Mesenchymal stem cell (in vitro differentiated cells and primary cell): ENCODE results near the gene PTRHD1. TPM values are rescaled to one million over a fixed set of nuclear protein-coding genes. Genes with fewer than 3 reads are reported as not detected.

Experiments
- DNase-seq: peaks from one replicate; pipeline ENCODE4 v3.0.0-alpha.2; 2013
- H2AFZ ChIP-seq: one replicate; pipeline ENCODE4 v1.6.1; 2013; ENCODE audit warnings: low read depth, mild to moderate bottlenecking, control low read depth, inconsistent platforms, low read length, moderate library complexity
- H2AK5ac ChIP-seq: 2 replicates; pipeline ENCODE4 v1.6.1; 2013; ENCODE audit warnings: low read length, moderate library complexity, mild to moderate bottlenecking, inconsistent platforms; ENCODE audit not compliant: severe bottlenecking
- H2BK120ac ChIP-seq: one replicate; pipeline ENCODE4 v1.6.1; 2013; ENCODE audit warnings: low read depth, mild to moderate bottlenecking, inconsistent platforms, low read length, moderate library complexity
- H2BK12ac ChIP-seq, 2 experiments: one replicate each; pipeline ENCODE4 v1.6.1; 2013; ENCODE audit warnings: inconsistent platforms in 2 of 2, low read length in 2 of 2, mild to moderate bottlenecking in 2 of 2, moderate library complexity in 2 of 2, control low read depth in 1 of 2
- H2BK15ac ChIP-seq: one replicate; pipeline ENCODE4 v1.6.1; 2013; ENCODE audit warnings: mild to moderate bottlenecking, low read depth, inconsistent platforms; ENCODE audit not compliant: poor library complexity, severe bottlenecking
- H2BK5ac ChIP-seq: 2 replicates; pipeline ENCODE4 v1.6.1; 2013; ENCODE audit warnings: low read depth, mild to moderate bottlenecking, low read length, control low read depth, inconsistent platforms; ENCODE audit not compliant: poor library complexity, severe bottlenecking
- H3K14ac ChIP-seq, 2 experiments: one replicate each; pipeline ENCODE4 v1.6.1; 2013; ENCODE audit warnings: inconsistent platforms in 2 of 2, low read length in 2 of 2, control low read depth in 1 of 2, mild to moderate bottlenecking in 1 of 2, moderate library complexity in 1 of 2
- H3K18ac ChIP-seq, 2 experiments: one replicate each; pipeline ENCODE4 v1.6.1; 2013; ENCODE audit warnings: inconsistent platforms in 2 of 2, low read length in 2 of 2, control low read depth in 1 of 2, low read depth in 1 of 2, mild to moderate bottlenecking in 1 of 2
- H3K23ac ChIP-seq, 2 experiments: one replicate each; pipeline ENCODE4 v1.6.1; 2013; ENCODE audit warnings: inconsistent platforms in 2 of 2, low read length in 2 of 2, mild to moderate bottlenecking in 2 of 2, moderate library complexity in 2 of 2, control low read depth in 1 of 2
- H3K27ac ChIP-seq: 2 replicates; pipeline ENCODE4 v1.5.1; 2013; ENCODE audit warnings: mild to moderate bottlenecking, moderate library complexity, low read length, control low read depth, inconsistent platforms; ENCODE audit not compliant: poor library complexity, severe bottlenecking
- H3K27me3 ChIP-seq, 2 experiments: 2 replicates each; pipeline versions ENCODE4 v1.6.1 to v1.7.0; 2013; ENCODE audit warnings: low read length in 2 of 2, mild to moderate bottlenecking in 2 of 2, moderate library complexity in 2 of 2, control low read depth in 1 of 2, inconsistent platforms in 1 of 2; ENCODE audit not compliant: control insufficient read depth in 1 of 2, insufficient read depth in 1 of 2
- H3K36me3 ChIP-seq, 2 experiments: 2 replicates each; pipeline versions ENCODE4 v1.6.1 to v1.7.0; 2013; ENCODE audit warnings: low read length in 2 of 2, control low read depth in 1 of 2, inconsistent platforms in 1 of 2, low read depth in 1 of 2, mild to moderate bottlenecking in 1 of 2; ENCODE audit not compliant: insufficient read depth in 2 of 2, control insufficient read depth in 1 of 2
- H3K4ac ChIP-seq, 2 experiments: one replicate each; pipeline ENCODE4 v1.6.1; 2013; ENCODE audit warnings: inconsistent platforms in 2 of 2, low read length in 2 of 2, mild to moderate bottlenecking in 2 of 2, moderate library complexity in 2 of 2, control low read depth in 1 of 2, low read depth in 1 of 2
- H3K4me1 ChIP-seq: 2 replicates; pipeline ENCODE4 v1.6.1; 2013; ENCODE audit warnings: low read depth, low read length, control low read depth; ENCODE audit not compliant: control insufficient read depth, insufficient read depth
- H3K4me2 ChIP-seq: 2 replicates; pipeline ENCODE4 v1.6.1; 2013; ENCODE audit warnings: low read length, mild to moderate bottlenecking, inconsistent platforms; ENCODE audit not compliant: poor library complexity, severe bottlenecking
- H3K4me3 ChIP-seq, 2 experiments: 2 replicates each; pipeline versions ENCODE4 v1.5.1 to v1.7.0; 2013; ENCODE audit warnings: low read length in 2 of 2, mild to moderate bottlenecking in 2 of 2, control low read depth in 1 of 2, low read depth in 1 of 2; ENCODE audit not compliant: insufficient read depth in 1 of 2
- H3K79me1 ChIP-seq: replicated peaks from 2 replicates; pipeline ENCODE4 v1.6.1; 2013; ENCODE audit warnings: mild to moderate bottlenecking, control low read depth, low read length, inconsistent platforms; ENCODE audit not compliant: poor library complexity, severe bottlenecking
- H3K9ac ChIP-seq: 2 replicates; pipeline ENCODE4 v1.7.0; 2013; ENCODE audit warnings: mild to moderate bottlenecking, low read length, moderate library complexity
- H3K9me3 ChIP-seq: 2 replicates; pipeline ENCODE4 v1.7.0; 2013; ENCODE audit warnings: mild to moderate bottlenecking, low read length; ENCODE audit not compliant: control insufficient read depth
- H4K8ac ChIP-seq: one replicate; pipeline ENCODE4 v1.6.1; 2013; ENCODE audit warnings: inconsistent platforms, mild to moderate bottlenecking, low read length, moderate library complexity
- H4K91ac ChIP-seq: one replicate; pipeline ENCODE4 v1.6.1; 2013; ENCODE audit warnings: mild to moderate bottlenecking, low read length, inconsistent platforms
- WGBS: methylation state at CpG from one replicate; pipeline ENCODE4 v1.1.7; 2013; ENCODE audit warnings: mixed read lengths; 5-methylcytosine and 5-hydroxymethylcytosine counted together
- polyA plus RNA-seq, 2 experiments: library from polyadenylated mRNA; stranded (reverse); fragments of 200-250 nt; gene quantifications; one replicate each; pipeline ENCODE4 v1.2.3, GENCODE V29; 2013

The PTRHD1 gene, protein sequence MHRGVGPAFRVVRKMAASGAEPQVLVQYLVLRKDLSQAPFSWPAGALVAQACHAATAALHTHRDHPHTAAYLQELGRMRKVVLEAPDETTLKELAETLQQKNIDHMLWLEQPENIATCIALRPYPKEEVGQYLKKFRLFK
- polyA plus RNA-seq (2013, experiment 1 of 2), result 66.3 TPM
- polyA plus RNA-seq (2013, experiment 2 of 2), result 75.4 TPM

GRCh38 chr2:24792874-24793760 lies at the start of gene PTRHD1, which contains the start of gene CENPO:
Gene PTRHD1 (minus strand): TSS chr2:24793391. CDS start chr2:24793377, 14 bp downstream.
Gene CENPO (plus strand): TSS chr2:24793425. CDS start chr2:24793920, 495 bp downstream.
- Histone ChIP-seq H3K27ac (peak within 1 kb of the TSS; percentile 93), H2AK5ac (no peak within 1 kb of the TSS), H4K8ac (peak within 1 kb of the TSS; percentile 100), H2BK15ac (peak within 1 kb of the TSS; percentile 99), H3K9me3 (no peaks in the 10 kb centered on the region), H3K4ac (peak within 1 kb of the TSS; percentile 91 to 99), H3K4me2 (peak within 1 kb of the TSS; percentile 86), H3K23ac (peak within 1 kb of the TSS in 1 of 2 experiments; percentile 34), H3K27me3 (no peaks in the 10 kb centered on the region), H3K9ac (peak within 1 kb of the TSS; percentile 96), H3K18ac (peak within 1 kb of the TSS; percentile 99), H4K91ac (peak within 1 kb of the TSS; percentile 100), H2BK5ac (peak within 1 kb of the TSS; percentile 97), H2BK12ac (peak within 1 kb of the TSS; percentile 38 to 93), H3K4me3 (peak within 1 kb of the TSS; percentile 89 to 96), H3K79me1 (peaks cover 8% of the 10 kb centered on the region), H3K4me1 (peaks cover 2% of the 10 kb centered on the region), H2AFZ (peak within 1 kb of the TSS; percentile 75), H3K14ac (peak within 1 kb of the TSS in 1 of 2 experiments; percentile 99), H2BK120ac (peak within 1 kb of the TSS; percentile 97), H3K36me3 (peaks cover 16 to 18% of the 10 kb centered on the region in 2 experiments)
- peak; percentile 98 for DNase-seq
- under 1% methylated on average over 72 of the region's 74 CpGs for WGBS

DNA sequence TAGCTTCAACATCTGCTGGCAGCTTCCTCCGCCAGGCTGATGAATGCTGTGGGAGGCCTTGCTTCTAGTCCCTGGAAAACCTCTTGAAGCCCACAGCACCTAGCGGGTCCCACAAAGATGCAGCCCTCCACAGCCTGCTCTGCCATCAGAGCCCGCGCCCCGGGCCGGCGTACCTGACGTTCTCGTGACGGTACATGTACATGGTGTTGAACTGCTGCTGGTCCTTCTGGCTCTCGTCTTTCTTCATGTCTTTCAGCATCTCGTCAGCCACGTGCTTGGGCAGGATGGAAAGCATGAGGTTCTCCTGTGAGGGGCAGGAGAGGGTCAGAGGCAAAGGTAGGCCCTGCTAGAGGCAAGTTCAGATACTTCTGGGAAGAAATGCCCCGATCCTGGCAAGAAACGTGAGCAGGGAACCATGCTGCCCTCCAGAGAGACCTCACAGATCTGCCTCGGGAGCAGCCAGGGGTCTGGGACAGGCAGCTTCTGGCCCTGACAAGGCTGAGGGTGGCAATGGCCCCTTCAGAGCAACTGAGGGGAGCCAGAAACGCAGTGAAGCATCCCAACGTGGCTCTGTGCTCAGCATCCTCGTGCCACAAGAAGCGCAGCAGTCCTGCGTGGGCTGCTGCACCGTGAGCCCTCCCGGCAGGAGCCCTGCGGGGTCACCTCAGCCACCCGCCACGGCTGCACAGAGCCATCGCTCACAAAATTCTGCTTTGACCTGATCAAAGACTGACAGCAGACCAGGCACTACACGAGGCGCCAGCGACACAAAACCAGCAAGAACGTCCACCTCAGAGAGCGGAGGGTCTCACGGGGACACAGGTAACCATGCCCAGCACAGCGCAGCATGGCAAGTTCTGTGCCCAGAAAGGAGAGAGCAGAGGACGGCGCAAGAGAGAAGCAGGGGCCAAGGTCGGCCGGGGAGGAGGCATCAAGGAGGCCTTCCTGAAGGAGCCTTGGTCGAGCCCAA lies 49.2 kb upstream of the PTRHD1 start:
- no peak overlapping the region for H2AK5ac ChIP-seq
- H3K4me3 ChIP-seq, result no peak overlapping the region
- H3K23ac ChIP-seq, result no peak overlapping the region
- no peak overlapping the region for H2BK5ac ChIP-seq
- H3K9me3 ChIP-seq, result no peaks in the 10 kb centered on the region
- peaks cover 4 to 40% of the 10 kb centered on the region in 2 experiments for H3K36me3 ChIP-seq
- H3K9ac ChIP-seq, result no peak overlapping the region
- no peaks in the 10 kb centered on the region for H3K27me3 ChIP-seq
- H3K14ac ChIP-seq, result no peak overlapping the region
- H3K18ac ChIP-seq, result no peak overlapping the region
- H2BK120ac ChIP-seq, result no peak overlapping the region
- H3K4me2 ChIP-seq, result no peak overlapping the region
- no peaks in the 10 kb centered on the region for H3K79me1 ChIP-seq
- H3K4me1 ChIP-seq, result peaks cover 2% of the 10 kb centered on the region
- H3K4ac ChIP-seq, result no peak overlapping the region
- no peak overlapping the region for H4K8ac ChIP-seq
- no peak overlapping the region for H2BK15ac ChIP-seq
- DNase-seq, result no peak
- no peak overlapping the region for H2BK12ac ChIP-seq
- no peak overlapping the region for H4K91ac ChIP-seq
- H3K27ac ChIP-seq, result no peak overlapping the region
- H2AFZ ChIP-seq, result no peak overlapping the region
- WGBS, result 95% methylated on average over 39 of the region's 39 CpGs

- Histone ChIP-seq H2AK5ac (no peak overlapping the region), H2BK15ac (no peak overlapping the region), H2BK120ac (no peak overlapping the region), H3K23ac (no peak overlapping the region), H3K27me3 (no peaks in the 10 kb centered on the region), H2BK12ac (no peak overlapping the region), H3K79me1 (no peaks in the 10 kb centered on the region), H3K14ac (no peak overlapping the region), H4K8ac (no peak overlapping the region), H2AFZ (no peak overlapping the region), H3K4me2 (no peak overlapping the region), H3K9me3 (no peaks in the 10 kb centered on the region), H3K18ac (no peak overlapping the region), H2BK5ac (no peak overlapping the region), H3K9ac (no peak overlapping the region), H3K27ac (no peak overlapping the region), H3K4ac (no peak overlapping the region), H3K36me3 (peaks cover 15 to 46% of the 10 kb centered on the region in 2 experiments), H4K91ac (no peak overlapping the region), H3K4me3 (no peak overlapping the region), H3K4me1 (peaks cover 2% of the 10 kb centered on the region)
- WGBS, result 97% methylated on average over 26 of the region's 26 CpGs
- no peak for DNase-seq
Observed at GRCh38 chr2:24840962-24841945, 48.1 kb upstream of the PTRHD1 start.
